NCI-H510A (cell line): ENCODE results near the gene MAP3K3.

Experiments used
- DNase-seq: peaks from one replicate; lab custom pipeline; 2025; lab: John Stamatoyannopoulos, UW

The MAP3K3 gene

DNA sequence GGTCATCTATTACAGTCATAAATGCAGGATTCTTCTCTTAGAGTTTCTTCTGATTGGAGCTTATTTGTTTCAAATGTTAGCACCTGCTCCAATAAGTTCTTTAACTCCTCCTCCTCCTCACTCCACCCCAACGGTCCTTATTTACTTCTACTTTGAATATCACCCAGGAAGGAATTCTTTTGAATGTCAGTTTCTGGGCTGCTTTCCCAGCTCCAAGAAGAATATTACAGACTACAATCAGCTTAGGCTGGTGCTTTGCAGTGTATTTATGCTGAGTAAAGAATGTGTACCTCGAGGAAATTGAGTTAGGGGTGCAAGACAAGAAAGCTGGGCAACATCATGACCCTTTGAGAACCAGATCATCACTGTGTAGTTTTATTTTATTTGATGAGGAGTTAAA is 30.8 kb downstream of the MAP3K3 start:
- DNase-seq = no peak

DNA sequence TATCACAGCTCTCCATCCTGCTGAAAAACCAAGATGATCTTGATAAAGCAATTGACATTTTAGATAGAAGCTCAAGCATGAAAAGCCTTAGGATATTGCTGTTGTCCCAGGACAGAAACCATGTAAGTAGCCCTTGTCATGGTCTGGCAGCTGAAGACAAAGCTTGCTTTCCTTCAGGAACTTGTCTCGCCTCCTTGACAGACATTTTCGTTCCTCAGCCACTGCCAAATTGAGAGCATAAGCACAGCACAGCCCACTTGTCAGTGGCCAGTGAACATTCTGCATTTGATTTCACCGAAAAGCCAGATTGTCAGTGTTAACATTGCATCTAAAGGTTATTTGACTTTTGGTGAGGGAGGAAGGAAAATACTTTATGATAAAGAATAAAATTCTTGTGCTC is 35.6 kb downstream of the MAP3K3 start:
- DNase-seq = no peak

DNA sequence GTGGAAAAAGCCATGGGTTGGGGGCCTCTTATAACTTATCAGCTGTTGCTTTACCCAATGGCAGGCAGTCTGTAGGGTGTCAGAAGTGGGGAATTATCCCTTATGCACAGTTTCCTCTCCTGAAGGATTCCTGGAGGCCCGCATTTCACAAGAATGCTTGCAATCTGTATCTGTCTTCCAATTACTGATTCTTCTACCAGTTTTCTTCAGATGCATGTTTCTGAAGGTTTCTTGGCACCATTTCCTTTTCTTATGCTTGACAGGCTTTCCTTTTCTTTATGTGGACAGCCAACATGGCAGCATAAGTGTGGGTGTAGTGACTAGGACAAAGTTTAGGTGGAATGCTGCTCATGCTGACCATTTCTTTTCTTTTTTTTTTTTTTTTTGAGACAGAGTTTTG is 36.1 kb downstream of the MAP3K3 start:
- DNase-seq = no peak

DNA sequence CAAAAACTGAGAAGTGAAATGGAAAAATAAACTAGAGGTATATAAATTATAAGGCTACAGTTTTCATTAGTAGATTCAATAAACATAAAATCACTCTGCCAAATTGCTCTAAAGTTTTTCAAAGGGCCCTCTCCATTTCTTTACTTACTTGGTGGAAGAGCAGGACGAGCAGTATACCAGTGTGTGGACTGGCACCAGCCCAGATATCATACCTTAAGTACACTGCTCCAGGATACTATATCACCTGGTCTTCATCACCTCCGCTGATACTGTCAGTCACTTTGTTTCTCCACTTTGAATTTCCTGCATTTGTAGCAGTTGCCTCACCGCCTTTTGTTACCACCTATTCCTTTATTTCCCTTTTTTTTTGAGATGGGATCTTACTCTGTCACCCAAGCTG is 37.6 kb downstream of the MAP3K3 start:
- DNase-seq = no peak

DNA sequence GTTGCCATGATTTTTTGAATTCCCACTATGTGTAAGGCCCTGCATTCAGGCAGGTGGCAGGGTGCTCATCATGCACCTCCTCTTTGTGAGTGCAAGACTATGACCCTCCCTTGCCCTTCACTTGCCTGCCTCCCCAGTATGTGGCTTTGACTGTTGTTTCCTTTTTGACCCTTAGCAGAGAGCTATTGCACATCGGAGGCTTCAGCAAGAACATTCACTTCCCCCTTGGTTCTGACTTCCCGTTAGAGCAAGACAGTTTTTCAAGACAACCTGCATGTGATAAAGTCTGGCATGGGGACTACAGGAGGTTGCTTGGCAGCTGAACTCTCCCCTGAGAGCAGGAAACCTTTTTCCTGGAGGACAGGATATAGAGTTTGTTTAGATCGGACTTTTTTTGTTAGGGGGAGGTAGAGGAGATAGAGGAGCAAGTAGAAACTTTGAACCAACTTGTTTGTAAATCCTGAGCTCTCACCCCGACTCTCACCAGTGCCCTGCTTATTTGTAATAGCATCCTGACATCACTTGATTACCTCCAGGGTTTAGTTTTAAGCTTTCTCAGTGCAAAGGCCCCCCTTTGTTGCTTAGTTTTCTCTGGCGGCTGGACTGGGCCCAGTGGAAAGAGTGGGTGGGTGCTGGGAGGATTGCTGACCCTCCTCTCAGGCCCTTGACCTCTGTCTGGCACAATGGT is 43.5 kb downstream of the MAP3K3 start:
- DNase-seq = no peak

DNA sequence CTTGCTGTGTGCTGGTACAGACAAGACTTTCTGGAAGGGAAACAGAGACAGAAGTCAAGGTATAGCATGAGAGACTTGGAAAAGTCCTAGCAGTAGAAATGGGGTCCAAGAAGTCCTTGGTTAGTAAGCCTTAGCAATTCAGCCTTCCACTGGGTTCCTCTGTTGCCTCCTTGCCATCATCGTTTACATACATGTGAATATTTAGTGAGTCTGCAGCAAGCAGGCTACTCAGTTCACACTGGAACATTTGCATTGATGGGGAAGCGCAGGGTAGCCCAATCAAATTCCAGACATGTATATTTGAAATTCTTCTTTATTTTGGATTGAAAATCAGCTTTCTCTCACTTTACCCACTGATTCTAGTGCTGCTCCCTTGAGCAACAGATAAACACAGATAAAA is 50.6 kb downstream of the MAP3K3 start:
- no peak for DNase-seq

DNA sequence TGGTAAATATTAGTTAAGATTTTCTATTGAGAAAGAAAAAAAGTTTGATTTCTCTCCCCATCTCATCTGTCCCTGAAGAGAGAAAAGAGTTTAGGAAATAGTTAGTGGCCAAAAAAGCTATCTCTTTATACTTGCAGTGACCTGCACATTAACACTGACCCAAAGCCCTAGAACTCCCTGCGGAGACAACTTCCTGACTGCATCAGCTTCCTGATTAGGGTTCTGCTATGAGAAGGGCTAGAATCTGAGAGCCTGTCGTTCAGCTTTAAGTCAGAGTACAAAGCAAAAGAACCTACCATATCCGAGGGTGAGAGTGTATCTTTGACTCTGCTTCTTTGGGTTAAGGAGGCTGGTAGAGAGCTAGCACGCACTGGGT is 53.0 kb downstream of the MAP3K3 start:
- DNase-seq = no peak

DNA sequence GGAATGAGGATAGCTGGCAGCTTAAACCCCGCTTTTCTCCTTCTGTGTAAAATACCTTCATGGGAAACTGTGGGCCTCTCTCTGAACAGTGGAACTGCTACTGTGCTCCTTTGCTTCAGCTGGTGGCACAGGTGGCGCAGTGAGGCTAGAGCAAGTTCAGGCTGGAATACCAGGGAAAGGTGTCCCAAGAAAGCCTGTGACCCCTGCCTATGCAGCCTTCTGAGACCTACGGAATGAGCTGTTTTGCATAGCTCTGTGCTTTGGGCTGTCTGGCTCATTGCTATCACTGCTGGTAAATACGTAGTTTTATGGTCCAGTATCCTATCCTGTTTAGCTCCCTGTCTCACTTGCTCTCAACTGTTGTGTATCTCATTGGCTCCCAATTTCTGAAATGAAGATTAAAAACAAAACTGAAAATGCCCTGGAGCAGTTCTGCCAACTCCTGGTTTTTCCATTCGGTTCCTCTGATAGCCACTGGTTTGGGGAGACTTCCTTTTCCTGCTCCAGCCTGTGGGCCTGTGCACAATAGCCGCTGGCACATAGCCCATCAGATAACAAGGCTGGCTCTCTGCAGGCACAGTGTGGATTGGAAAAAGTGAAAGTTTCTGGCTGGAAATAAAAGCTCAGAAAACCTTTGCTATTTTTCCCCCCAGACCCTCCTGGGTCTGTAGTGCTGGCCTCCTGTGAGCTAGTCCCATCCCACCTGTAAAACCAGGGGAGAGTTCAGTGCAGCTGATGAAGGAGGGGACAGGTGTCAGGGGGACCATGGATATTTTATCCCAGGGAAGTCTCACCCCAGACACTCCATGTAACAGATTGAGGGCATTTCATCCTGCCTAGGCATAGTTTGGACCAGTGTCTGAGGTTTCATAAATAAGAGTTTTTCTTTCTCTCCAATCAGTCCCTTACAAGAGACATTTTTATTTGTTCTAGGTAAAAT is 53.7 kb downstream of the MAP3K3 start:
- no peak for DNase-seq

DNA sequence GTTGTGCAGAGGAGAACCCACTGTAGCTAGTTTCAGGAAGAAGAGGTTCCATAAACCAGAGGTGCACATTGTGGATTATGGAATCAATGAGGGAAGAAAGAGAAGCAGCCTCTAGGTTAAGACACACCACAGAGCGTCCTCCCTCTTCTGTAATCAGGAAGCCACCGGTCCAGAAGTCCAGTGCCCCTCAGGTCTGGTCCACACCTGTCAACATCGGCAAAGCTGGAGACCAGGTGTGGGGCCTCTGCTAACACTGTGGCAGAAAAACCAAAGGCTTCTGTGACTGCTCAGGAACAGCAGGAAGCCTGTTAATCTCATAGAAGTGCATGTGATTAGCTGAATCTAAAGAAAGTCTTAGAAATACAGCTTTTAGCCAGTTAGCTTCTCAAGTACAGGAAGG is 54.4 kb downstream of the MAP3K3 start:
- DNase-seq = no peak

DNA sequence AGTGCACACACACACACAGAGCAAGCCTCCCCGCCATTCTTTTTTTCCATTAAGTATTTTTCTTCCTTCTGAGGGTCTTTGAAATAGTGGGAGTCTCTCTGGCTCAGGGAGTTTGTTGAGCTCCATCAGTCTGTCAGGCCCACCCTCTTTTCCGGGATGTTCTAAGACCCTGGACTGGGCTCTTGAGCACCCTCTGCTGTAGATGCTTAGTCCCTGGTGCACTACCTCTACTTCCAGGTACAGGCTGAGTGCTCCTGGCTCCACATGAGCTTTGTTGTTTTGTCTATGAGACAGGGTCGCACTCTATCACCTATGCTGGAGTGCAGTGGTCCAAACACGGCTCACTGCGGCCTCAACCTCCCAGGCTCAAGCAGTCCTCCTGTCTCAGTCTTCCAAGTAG is 57.0 kb downstream of the MAP3K3 start:
- DNase-seq = no peak

DNA sequence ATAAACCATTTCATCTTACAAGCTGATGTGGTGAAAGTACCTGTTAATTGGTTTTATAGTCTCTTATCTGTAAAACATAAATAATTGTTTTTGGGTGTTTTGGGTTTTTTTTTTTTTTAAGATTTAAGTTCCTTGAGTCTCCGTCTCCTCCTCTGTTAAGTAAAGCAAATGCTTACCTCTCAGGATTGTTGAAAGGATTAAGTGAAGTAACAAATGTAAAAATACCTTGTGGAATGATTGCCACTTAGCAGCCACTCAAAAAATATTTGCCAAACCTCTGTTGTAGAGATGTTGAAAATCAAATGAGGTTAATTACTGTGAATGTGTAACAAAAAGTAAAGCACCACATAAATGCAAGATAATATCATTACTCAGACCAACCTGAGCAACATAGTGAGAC is 58.5 kb downstream of the MAP3K3 start:
- DNase-seq = no peak

DNA sequence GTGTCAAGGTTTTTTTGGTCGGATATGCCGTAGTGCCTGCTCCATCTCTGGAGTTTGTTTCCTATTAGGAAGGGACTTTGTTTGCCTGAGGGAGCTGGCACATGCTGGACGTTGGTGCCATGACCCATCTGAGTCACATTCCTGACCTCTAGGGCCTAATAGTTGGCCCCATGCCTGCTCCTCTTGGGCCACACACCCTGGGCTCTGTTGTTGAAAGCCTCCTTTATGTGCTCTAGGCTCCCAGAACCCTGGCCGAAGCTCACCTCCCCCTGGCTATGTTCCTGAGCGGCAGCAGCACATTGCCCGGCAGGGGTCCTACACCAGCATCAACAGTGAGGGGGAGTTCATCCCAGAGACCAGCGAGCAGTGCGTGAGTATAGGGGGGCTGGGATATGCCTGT is 59.3 kb downstream of the MAP3K3 start:
- DNase-seq = no peak

DNA sequence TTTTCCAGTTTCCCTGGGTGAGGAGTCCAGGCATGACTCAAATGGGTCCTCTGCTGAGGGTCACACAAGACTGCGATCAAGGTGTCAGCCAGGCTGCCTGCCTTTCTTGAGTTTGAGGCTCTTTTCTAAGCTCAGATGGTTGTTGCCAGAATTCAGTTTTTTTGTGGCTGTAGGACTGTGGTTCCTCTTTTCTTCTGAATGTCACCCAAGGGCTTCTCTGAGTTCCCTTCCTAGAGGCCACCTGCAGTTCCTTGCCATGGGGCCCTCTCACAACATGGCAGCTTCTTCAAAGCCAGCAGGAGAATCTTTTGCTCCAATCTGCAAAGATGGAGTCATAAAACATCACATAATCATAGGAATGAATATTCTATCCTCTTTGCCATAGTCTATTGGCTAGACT is 60.2 kb downstream of the MAP3K3 start:
- DNase-seq = no peak

DNA sequence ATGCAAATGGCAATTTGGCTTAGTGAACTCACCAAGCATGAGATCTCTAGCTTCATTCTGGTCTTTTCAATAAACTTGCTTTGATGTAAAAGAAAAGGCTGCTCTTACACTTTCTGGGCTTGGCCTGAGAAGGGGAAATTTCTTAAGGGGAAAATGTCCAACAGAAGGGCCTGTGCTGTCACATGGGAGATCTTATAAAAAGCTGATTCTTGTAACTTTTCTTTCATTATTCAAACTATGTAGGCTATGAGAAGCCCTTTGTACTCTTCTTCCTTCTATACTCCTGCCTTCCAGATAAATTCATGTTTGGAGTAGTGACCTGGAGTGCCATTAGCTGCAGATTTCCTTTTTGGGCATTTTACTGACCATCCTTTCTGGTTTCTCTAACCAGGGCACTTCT is 60.8 kb downstream of the MAP3K3 start:
- DNase-seq = no peak

DNA sequence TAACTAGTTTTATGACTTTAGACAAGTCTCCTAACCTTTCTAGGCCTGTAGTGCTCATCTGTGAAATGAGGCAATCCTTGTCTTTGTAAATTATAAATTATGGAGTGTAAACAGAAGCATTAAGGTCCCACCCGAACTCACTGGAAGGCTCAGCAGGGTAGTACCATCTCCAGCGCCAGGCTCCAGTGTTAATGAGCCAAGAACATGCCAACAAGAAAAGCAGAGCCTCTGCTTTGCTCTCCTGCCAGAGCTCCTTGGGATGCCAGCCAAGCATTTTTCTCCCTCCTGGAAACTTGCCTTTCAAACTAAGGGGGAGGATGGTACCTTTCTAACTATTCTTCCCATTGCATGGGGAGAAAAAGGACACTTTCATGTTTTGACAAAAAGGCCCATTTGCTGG is 62.8 kb downstream of the MAP3K3 start:
- no peak for DNase-seq

DNA sequence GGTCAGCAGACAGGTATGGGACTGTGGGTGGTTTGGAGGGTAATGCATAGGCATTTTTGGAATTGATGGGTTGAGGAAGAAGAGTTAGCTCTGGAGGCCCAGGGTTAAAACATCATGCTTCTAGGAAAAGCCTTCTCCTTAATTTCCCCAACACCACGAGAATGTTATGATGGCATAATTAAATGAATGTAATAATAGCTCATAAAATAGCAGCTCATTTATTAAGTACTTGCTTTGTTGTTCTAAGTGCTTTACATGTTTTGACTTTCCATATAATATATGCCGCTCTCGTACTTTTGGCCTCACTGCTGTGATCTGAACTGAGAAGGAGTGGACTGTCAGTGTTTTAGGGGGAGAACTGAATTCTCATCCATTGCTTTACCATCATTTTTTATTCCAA is 63.4 kb downstream of the MAP3K3 start:
- no peak for DNase-seq

DNA sequence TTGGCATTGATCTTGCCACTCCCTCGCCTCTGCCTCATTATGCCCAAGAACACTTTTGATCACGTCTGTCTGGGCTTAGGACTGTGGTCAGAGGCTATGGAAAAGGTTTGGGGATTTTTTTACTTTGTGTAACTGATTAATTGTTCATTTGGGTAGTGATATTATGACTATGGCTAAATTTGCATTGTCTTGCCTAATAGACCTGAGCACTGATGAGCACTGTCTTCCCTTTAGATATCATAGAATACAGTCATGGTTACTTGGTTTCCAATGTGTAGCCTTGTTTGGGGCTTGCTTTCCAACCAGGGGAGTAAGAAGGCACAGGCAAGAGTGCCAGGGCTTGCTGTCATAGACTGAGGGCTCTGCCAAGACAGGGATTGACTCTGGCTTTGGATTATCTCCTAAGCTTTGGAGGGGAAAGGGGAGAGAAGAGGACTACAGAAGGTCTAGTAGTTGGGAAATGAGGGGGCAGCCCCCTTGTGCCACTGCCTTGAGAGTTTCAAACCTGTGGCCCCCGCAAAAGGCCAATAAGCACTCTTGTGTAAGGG is 64.0 kb downstream of the MAP3K3 start:
- DNase-seq = no peak

DNA sequence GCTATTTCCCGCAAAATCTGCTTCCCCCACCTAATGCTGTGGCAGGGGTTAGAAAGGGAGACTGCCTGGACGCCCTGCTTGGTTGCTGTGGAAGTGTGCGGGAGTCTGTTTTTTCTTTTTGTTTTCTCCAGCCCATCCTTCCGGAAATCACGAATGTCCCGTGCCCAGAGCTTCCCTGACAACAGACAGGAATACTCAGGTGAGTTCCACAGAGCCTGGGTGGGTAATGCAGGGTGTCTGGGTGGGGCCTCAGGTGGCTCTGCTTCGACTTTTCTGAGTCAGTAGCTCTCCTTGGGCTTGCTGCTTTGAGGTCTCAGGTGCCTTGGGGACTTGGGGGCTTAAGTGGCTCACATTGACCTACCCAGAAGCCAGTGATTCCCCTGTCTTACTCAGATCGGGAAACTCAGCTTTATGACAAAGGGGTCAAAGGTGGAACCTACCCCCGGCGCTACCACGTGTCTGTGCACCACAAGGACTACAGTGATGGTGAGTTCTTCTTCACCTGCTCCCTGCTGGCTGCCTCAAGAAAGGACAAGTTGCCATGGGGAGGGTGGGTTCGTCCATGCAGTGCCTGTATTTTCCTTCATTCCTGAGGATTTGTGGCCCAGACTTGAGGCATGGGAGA is 66.3 kb downstream of the MAP3K3 start:
- no peak for DNase-seq

DNA sequence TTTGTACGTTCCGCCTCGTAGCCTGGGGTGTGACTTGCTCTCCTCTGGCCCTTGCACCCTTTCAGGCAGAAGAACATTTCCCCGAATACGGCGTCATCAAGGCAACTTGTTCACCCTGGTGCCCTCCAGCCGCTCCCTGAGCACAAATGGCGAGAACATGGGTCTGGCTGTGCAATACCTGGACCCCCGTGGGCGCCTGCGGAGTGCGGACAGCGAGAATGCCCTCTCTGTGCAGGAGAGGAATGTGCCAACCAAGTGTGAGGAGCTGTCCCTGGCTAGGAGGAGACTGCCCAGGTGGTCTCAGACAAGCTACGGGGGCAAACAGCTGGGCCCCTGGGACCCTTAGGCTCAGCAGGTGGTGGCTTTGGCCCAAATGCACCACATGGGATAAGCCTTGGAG is 67.3 kb downstream of the MAP3K3 start:
- DNase-seq = no peak

DNA sequence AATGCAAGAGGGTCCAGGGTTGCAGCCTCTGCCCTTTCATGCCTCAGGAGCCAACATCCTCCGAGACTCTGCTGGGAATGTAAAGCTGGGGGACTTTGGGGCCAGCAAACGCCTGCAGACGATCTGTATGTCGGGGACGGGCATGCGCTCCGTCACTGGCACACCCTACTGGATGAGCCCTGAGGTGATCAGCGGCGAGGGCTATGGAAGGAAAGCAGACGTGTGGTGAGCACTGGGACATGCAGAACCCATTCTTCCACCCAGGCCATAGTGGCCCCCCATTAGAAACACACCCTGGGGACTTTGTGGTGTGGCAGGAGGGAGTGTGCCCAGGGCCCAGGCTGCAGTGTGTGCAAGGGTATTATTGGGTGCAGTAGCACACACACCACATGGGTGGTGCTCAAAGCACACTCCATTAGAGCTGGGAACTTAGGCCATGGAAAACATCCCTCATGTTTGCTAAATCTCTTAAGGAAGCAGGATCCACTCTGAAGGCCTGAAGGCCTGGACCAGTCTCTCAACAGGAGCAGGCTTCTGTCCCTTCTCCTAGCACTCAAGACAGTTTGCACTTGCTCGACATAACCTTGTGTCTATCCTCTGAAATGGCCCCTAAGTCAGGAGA is 70.1 kb downstream of the MAP3K3 start:
- DNase-seq = no peak

DNA sequence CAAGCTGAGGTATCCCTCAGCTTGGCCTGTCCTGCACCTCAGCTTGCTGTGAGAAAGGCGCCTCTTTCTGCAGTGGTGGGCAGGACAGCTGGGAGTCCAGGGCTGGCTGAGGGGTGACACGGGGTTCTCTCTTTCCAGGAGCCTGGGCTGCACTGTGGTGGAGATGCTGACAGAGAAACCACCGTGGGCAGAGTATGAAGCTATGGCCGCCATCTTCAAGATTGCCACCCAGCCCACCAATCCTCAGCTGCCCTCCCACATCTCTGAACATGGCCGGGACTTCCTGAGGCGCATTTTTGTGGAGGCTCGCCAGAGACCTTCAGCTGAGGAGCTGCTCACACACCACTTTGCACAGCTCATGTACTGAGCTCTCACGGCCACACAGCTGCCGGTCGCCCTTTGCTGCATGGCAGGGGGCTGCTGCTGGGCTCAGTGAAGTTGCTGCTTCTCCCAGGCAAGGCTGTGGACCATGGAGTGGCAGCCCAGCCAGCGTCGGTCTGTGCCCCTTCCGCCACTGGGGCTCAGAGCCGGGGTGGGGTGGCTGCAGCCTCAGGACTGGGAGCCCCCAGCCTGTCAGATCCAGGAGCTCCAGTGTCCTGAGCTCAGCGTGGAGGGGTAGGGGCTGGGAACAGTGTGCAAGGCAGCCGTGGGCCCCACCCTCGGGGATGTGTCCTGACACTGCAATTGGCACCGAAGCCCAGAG is 71.3 kb downstream of the MAP3K3 start:
- DNase-seq = no peak
